Mucosa of descending colon (tissue), 3 donors: ENCODE measurements around the gene WDR70. TPM values are rescaled to one million over a fixed set of nuclear protein-coding genes. Genes with fewer than 3 reads are reported as not detected.
"Not testable (repeated sequence)": the region's sequence is repeated elsewhere in the genome, so short reads cannot be mapped to it uniquely, and the experiment has no call there.

Experiments used
- ATAC-seq: fragments of 200-7000 bp; cut with Tn5 transposase; one replicate; pipeline ENCODE4 v1.9.1; 2020; ENCODE audit warnings: mild to moderate bottlenecking, moderate library complexity
- DNase-seq, 3 donors: peaks; one replicate each; pipeline ENCODE4 v3.0.0-alpha.2; 2020
- H3K36me3 ChIP-seq: fragments of 200-600 bp; one replicate; pipeline ENCODE4 v1.8.0; 2021; ENCODE audit warnings: low read depth, mild to moderate bottlenecking
- H3K4me1 ChIP-seq: fragments of 200-600 bp; one replicate; pipeline ENCODE4 v1.8.0; 2021; ENCODE audit warnings: low read depth, mild to moderate bottlenecking
- H3K4me3 ChIP-seq: fragments of 200-600 bp; one replicate; pipeline ENCODE4 v1.8.0; 2021; ENCODE audit warnings: mild to moderate bottlenecking
- H3K9me3 ChIP-seq: fragments of 200-600 bp; one replicate; pipeline ENCODE4 v1.8.0; 2021; ENCODE audit warnings: mild to moderate bottlenecking
- CTCF ChIP-seq: fragments of 200-600 bp; IDR thresholded peaks from one replicate; pipeline ENCODE4 v1.8.0; 2022; ENCODE audit warnings: antibody characterized with exemption, mild to moderate bottlenecking
- intact Hi-C, 2 donors: fragments of 100-400 bp; cut with DNase I in 1 of 2; cut with micrococcal nuclease in 1 of 2; formaldehyde crosslinking; loops; one replicate each; pipeline versions ENCODE4 v1.11.0 to v1.11.1; 2022; cut with DNase I, micrococcal nuclease
- total RNA-seq, 3 donors: library from RNA; stranded (reverse); fragmentation: NEBNext Ultra II Directional in 2 of 3; extraction: Animal tissue kit (Norgen Biotek cat#: 25700) in 2 of 3; gene quantifications; one replicate each; pipeline versions ENCODE4 v1.2.1 to v1.2.4, GENCODE V29; 2021 to 2023
- donor health status: DM: no; HTN: no; CAD: no; lungs with moderate emphysema.
- donor health status: DM: no; HTN: no; CAD: no.
- donor health status: DM: no; HTN: yes; CAD: no.

The WDR70 gene
- total RNA-seq, 3 donors from 2014 or later = 19.5 to 42.5 (median 38.0) TPM

GRCh38 chr5:37777432-37778130, 398.5 kb downstream of the WDR70 start:
- no peak overlapping the region for H3K4me3 ChIP-seq
- no peak for TF ChIP-seq CTCF
- peaks cover 12% of the 10 kb centered on the region for H3K9me3 ChIP-seq
- no peaks in the 10 kb centered on the region for H3K36me3 ChIP-seq
- ATAC-seq = no peak
- DNase-seq = peak in 1 of 3 donors; percentile 43
- intact Hi-C loops = no loop called here
- H3K4me1 ChIP-seq = no peaks in the 10 kb centered on the region

- ATAC-seq, H3K36me3 ChIP-seq, DNase-seq, intact Hi-C loops, H3K4me3 ChIP-seq, H3K4me1 ChIP-seq, H3K9me3 ChIP-seq: not testable (repeated sequence)
Observed at GRCh38 chr5:37781409-37781808, 402.3 kb downstream of the WDR70 start.

- DNase-seq = no peak
- H3K4me1 ChIP-seq = no peaks in the 10 kb centered on the region
- intact Hi-C loops = no loop called here
- no peaks in the 10 kb centered on the region for H3K36me3 ChIP-seq
- ATAC-seq = no peak
- H3K9me3 ChIP-seq = no peaks in the 10 kb centered on the region
- H3K4me3 ChIP-seq = no peak overlapping the region
- no peak for TF ChIP-seq CTCF
Observed at GRCh38 chr5:37786416-37786815, 407.3 kb downstream of the WDR70 start.

- Histone ChIP-seq H3K9me3 (no peaks in the 10 kb centered on the region), H3K4me1 (no peaks in the 10 kb centered on the region), H3K36me3 (no peaks in the 10 kb centered on the region), H3K4me3 (no peak overlapping the region)
- ATAC-seq = no peak
- intact Hi-C loops = no loop called here
- no peak for DNase-seq
- no peak for TF ChIP-seq CTCF
Observed at GRCh38 chr5:37786862-37787519, 407.9 kb downstream of the WDR70 start.

GRCh38 chr5:37787742-37788141, 408.6 kb downstream of the WDR70 start:
- Histone ChIP-seq H3K4me3 (no peak overlapping the region), H3K36me3 (no peaks in the 10 kb centered on the region), H3K9me3 (no peaks in the 10 kb centered on the region), H3K4me1 (no peaks in the 10 kb centered on the region)
- no peak for DNase-seq
- ATAC-seq = no peak
- TF ChIP-seq CTCF = no peak
- intact Hi-C loops = no loop called here

GRCh38 chr5:37789991-37790390, 410.9 kb downstream of the WDR70 start:
- DNase-seq (no peak), ATAC-seq (no peak)
- H3K9me3 ChIP-seq = no peaks in the 10 kb centered on the region
- H3K4me1 ChIP-seq = no peaks in the 10 kb centered on the region
- no peak overlapping the region for H3K4me3 ChIP-seq
- no peaks in the 10 kb centered on the region for H3K36me3 ChIP-seq
- intact Hi-C loops = no loop called here
- no peak for TF ChIP-seq CTCF
